ENCODE data around the gene JARID2. TPM values are rescaled to one million over a fixed set of nuclear protein-coding genes. Genes with fewer than 3 reads are reported as not detected.

Gene JARID2
- total and polyA plus RNA-seq, 2 of the 8 experiments (the other 6 are each of a cell fraction or from before 2014, with no cell fraction given): 60.1 to 239 TPM

GRCh38 chr6:15254070-15254975 lies 8.5 kb downstream of the JARID2 start:
- Histone ChIP-seq H4K20me1 (replicated peaks in 1 of 2; ENCODE audit: control insufficient read depth in 1 of 2, insufficient read depth in 2 of 2, low read length in 2 of 2) (peaks cover 62 to 71% of the 10 kb centered on the region in 2 experiments), H2BK15ac (ENCODE audit: low read length) (no peak overlapping the region), H3K36me3 (ENCODE audit: control insufficient read depth in 2 of 4, insufficient read depth in 4 of 4, low read length in 3 of 4) (peaks cover 0 to 26% (median 5%) of the 10 kb centered on the region in 4 experiments; a peak in 3 of 8 replicates), H2BK20ac (ENCODE audit: low read length) (no peak overlapping the region), H3K23me2 (ENCODE audit: low read depth, low read length) (peaks cover 8% of the 10 kb centered on the region), H3K79me1 (ENCODE audit: low read depth, low read length) (no peaks in the 10 kb centered on the region), H3K14ac (ENCODE audit: insufficient read length) (no peak overlapping the region), H4K91ac (replicated peaks; ENCODE audit: insufficient read length, low read length) (no peak overlapping the region), H3K18ac (ENCODE audit: extremely low read depth, low read length) (no peak overlapping the region), H2AK5ac (ENCODE audit: low read depth, low read length) (no peak overlapping the region), H3K4ac (replicated peaks; ENCODE audit: insufficient read length, low read depth, low read length) (no peak overlapping the region), H3K4me2 (ENCODE audit: insufficient read depth in 1 of 2, low read depth in 2 of 2, low read length in 2 of 2) (peak overlapping the region; percentile 49 to 89; a peak in 3 of 4 replicates), H3K23ac (ENCODE audit: insufficient read length) (no peak overlapping the region), H3K56ac (replicated peaks; ENCODE audit: insufficient read length, low read depth, low read length) (no peak overlapping the region), H3K27me3 (replicated peaks in 1 of 4; ENCODE audit: control insufficient read depth in 3 of 4, extremely low read depth in 1 of 4, insufficient read depth in 3 of 4, low read length in 3 of 4) (no peaks in the 10 kb centered on the region), H2BK12ac (ENCODE audit: low read depth, low read length) (no peak overlapping the region), H3K4me1 (replicated peaks in 1 of 4; ENCODE audit: control insufficient read depth in 3 of 4, insufficient read depth in 4 of 4, low read length in 3 of 4) (peaks cover 19 to 35% (median 26%) of the 10 kb centered on the region in 4 experiments), H2BK5ac (ENCODE audit: low read depth, low read length) (no peak overlapping the region), H4K5ac (ENCODE audit: insufficient read length, low read depth, low read length) (no peak overlapping the region), H4K8ac (ENCODE audit: extremely low read depth, insufficient read depth, low read length) (no peak overlapping the region), H2AFZ (ENCODE audit: low read length) (no peak overlapping the region), H2BK120ac (replicated peaks; ENCODE audit: low read depth, low read length) (no peak overlapping the region), H3K79me2 (ENCODE audit: control insufficient read depth in 1 of 2, insufficient read depth in 2 of 2, low read length in 2 of 2) (peaks cover 98 to 100% of the 10 kb centered on the region in 2 experiments), H3K9ac (replicated peaks in 1 of 4; ENCODE audit: extremely low read depth in 1 of 4, low read depth in 3 of 4, low read length in 3 of 4) (no peak overlapping the region; a peak in 2 of 7 replicates), H3K27ac (ENCODE audit: low read depth, low read length) (no peak overlapping the region), H3K4me3 (ENCODE audit: extremely low read depth in 1 of 4, insufficient read depth in 2 of 4, low read depth in 3 of 4, low read length in 4 of 4) (peak overlapping the region in 1 of 4 experiments; percentile 12; a peak in 1 of 8 replicates), H3K9me3 (ENCODE audit: insufficient read depth in 2 of 2, low read depth in 1 of 2, low read length in 1 of 2) (no peaks in the 10 kb centered on the region)
- WGBS, 2 experiments (ENCODE audit: extremely low coverage in 1 of 2, insufficient coverage in 1 of 2, insufficient read length in 1 of 2, insufficient replicate concordance in 2 of 2, low coverage in 1 of 2, low lambda C conversion rate in 2 of 2, missing lambda C conversion rate in 1 of 2): 90% methylated on average over 14 of the region's 14 CpGs; no CpG with 5 or more reads in 1 of the 2 experiments
- CTCF ChIA-PET (ENCODE audit: partially characterized antibody): interaction anchor here (0.6 to 2.1 kb wide), 6 partner anchors 21 to 1043 kb away, joined by 3 to 8 read pairs (median 3); no protein-coding TSS in a partner anchor
- DNase-seq (ENCODE audit: low read depth in 1 of 2, low spot score in 2 of 2) (no peak), FAIRE-seq (no peak)
- POLR2A ChIA-PET (ENCODE audit: partially characterized antibody): interaction anchor here (1.1 kb wide), 1 partner anchor 18 kb away, joined by 3 read pairs; no protein-coding TSS in a partner anchor
- TF ChIP-seq MAX (IDR thresholded peaks at IDR 0.05) (no peak), SUZ12 (IDR thresholded peaks at IDR 0.05; ENCODE audit: low read length) (no peak), GTF2F1 (IDR thresholded peaks at IDR 0.05; ENCODE audit: borderline replicate concordance, low read depth, low read length) (no peak), EP300 (IDR thresholded peaks at IDR 0.05; ENCODE audit: borderline replicate concordance in 1 of 2, low read depth in 2 of 2, low read length in 2 of 2) (no peak), NANOG (IDR thresholded peaks at IDR 0.05; ENCODE audit: insufficient read depth, low read depth, low read length, poor library complexity, severe bottlenecking) (no peak), SP4 (IDR thresholded peaks at IDR 0.05; ENCODE audit: low read length) (no peak), SIN3A (conservative IDR thresholded peaks at IDR 0.05 in 1 of 2, IDR thresholded peaks at IDR 0.05 in 1 of 2; ENCODE audit: low read depth in 1 of 2, low read length in 2 of 2) (peak in 1 of 2 experiments; percentile 42; a peak in 1 of 4 replicates), RAD21 (IDR thresholded peaks at IDR 0.05 in 1 of 2, conservative IDR thresholded peaks at IDR 0.05 in 1 of 2; ENCODE audit: low read depth in 2 of 2, low read length in 2 of 2) (peak; percentile 36 to 63), HDAC6 (IDR thresholded peaks at IDR 0.05; ENCODE audit: low read depth, low read length) (no peak)
